HG02840 (cell line): ENCODE results near the gene LRRC23.
"Not testable (repeated sequence)": the region's sequence is repeated elsewhere in the genome, so short reads cannot be mapped to it uniquely, and the experiment has no call there.

Source experiments
- ATAC-seq: cut with Tn5 transposase; IDR thresholded peaks from one replicate; pipeline ENCODE4 v1.9.1; 2021; ENCODE audit warnings: mild to moderate bottlenecking, moderate library complexity, moderate number of reproducible peaks; ENCODE audit not compliant: unreplicated experiment, low FRiP score

The LRRC23 gene

DNA sequence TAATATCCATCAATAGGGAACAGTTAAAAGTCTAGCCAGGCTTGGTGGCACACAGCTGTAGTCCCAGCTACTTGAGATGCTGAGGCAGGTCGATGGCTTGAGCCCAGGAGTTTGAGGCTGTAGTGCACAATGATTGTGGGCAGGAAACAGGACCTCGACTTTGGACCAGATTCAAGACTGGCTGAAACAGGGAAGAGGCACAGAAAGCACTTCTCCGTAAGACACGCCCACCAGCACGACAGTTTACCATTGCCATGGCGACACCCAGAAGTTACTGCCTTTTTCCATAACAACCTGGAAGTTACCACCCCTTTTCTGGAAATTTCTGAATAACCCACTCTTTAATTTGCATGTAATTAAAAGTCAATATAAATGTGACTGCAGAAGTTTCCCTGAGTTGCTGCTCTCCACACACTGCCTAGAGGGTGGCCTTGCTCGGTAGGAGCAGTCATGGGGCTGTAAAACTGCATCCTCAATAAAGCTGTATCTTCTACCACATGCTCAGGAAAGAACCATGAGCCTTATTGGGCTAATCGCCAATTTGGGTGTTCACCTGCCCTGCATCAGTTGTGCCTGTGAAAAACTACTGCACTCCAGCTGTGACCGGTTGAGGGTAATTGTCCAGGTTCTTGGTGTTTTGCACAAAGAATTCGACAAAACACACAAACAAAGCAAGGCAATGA is 4.6 kb upstream of the LRRC23 start:
- no peak for ATAC-seq

DNA sequence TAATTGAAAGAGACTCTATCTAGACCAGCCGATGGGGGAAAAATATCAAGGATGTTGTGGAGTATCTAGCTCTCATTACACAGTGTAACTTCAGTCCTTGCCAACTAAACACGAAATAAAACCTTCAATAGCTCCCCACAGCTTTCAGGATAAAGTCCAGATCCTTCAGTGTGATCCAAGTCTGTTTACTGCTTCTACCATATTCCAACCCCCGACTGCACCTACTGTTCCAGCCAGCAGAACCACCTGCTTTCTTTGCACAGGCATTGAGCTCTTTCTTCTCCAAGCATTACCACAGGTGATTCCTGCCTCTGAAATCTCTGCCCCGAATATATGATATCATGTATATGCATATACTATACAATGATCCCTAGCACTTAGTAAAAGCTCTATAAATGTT is 2.2 kb upstream of the LRRC23 start:
- ATAC-seq: no peak

DNA sequence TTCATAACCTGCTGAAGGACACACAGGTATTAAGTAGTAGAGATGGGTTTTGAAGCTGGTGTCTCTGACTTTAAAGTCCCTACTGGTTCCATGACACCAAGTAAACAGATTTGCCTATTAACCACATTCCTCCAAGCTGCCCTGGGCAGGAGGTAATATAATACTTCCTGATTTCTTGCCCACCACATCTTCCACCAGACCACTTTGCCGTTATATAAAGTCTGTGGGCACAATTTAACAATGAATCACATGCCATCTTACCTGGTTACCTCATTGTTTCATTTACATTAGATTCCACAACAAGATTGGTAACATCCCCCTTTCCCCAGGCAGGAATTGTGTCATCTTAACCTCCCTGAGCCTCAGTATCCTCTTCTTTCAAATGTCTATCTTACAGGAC is 900 bp upstream of the LRRC23 start:
- ATAC-seq: no peak

DNA sequence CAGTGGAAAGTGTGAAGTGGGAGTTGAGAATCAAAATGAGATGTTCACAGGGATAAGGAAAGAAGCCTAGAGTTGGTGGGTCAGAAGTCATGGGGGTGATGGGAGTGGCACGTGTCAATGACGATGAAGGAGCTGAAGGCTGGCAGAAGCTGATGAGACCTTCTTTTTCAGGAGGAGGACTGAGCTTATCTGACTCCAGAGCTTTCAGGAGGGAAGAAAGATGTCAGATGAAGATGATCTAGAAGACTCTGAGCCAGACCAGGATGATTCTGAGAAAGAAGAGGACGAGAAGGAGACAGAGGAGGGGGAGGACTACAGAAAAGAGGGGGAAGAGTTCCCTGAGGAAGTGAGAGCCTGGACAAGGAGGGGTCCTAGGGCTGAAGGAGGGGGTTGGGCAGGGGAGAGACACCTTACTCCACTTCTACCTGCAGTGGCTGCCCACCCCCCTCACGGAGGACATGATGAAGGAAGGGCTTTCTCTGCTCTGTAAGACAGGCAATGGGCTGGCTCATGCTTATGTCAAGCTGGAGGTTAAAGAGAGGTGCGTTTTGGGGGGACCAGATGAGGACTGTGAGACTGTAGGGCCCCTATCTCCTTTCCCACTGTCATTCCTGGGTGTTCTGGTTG is 905 bp downstream of the LRRC23 start:
- no peak for ATAC-seq

DNA sequence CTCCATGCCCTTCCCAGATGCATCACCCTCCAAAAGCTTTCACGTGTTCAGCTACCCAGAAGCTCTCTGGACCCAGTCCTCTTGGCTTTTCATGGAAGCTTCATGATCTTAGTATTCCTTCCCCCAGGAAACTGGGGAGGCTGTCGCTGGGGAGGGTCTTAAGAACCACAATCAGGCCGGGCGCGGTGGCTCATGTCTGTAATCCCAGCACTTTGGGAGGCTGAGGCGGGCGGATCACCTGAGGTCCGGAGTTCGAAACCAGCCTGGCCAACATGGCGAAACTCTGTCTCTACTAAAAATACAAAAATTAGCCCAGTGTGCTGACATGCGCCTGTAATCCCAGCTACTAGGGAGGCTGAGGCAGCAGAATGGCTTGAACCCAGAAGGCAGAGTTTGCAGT is 3.5 kb downstream of the LRRC23 start:
- not testable (repeated sequence) for ATAC-seq

DNA sequence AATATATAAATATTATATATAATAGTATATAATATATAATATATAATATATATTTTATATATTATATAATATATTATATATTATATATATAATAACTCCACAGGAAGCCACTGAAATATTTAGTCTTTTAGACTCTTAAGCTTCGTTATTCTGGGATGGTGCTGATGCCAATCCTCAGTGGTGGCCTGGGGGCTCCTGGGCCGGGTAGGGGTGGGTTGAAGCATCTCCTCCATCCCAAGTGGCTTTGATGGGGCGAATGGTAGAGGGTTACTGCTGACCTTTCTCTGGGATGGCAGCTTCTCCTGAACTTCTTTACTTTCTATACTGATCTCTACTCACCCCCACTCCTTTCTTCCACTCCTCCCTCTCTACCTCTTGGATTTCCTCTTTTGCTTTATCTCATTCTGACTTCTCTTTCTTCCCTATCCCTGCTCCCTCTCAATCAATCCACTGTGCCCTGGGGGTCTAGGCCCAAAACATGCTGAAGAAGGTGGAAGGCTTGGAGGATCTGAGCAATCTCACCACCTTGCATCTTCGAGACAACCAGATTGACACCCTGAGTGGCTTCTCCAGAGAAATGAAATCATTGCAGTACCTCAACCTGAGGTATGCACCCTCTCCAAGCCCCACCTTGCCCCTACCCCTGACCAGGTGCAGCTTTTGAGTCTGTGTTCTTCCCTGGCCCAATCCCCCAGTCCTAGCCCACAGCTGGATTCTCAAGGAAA is 5.0 kb downstream of the LRRC23 start:
- no peak for ATAC-seq

DNA sequence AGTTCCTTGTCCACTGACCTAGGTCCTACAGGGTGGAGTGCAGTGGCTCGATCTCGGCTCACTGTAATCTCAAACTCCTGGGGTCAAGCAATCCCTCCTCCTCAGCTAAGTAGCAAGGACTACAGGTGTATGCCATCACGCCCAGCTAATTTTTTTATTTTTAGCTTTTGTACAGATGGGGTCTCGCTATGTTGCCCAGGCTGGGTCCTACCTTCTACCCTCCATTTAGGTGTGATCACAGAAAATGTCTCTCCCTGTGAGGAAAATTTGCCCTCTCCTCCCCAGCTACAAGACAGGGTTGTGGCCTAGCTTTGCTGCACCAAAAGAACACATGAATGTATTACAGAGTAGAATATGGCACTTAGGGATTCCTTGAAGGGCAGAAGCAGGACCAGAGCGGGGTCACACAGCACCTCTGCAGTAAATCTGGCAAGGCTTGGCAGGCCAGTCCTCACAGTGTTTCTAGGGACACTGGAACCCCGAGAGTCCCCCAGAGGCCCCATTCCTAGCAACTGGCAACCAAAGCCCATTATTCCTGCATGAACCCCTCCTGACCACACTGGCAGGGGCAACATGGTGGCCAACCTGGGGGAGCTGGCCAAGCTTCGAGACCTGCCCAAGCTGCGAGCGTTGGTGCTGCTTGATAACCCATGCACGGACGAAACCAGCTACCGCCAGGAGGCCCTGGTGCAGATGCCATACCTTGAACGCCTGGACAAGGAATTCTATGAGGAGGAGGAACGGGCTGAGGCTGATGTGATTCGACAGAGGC is 7.7 kb downstream of the LRRC23 start:
- no peak for ATAC-seq

DNA sequence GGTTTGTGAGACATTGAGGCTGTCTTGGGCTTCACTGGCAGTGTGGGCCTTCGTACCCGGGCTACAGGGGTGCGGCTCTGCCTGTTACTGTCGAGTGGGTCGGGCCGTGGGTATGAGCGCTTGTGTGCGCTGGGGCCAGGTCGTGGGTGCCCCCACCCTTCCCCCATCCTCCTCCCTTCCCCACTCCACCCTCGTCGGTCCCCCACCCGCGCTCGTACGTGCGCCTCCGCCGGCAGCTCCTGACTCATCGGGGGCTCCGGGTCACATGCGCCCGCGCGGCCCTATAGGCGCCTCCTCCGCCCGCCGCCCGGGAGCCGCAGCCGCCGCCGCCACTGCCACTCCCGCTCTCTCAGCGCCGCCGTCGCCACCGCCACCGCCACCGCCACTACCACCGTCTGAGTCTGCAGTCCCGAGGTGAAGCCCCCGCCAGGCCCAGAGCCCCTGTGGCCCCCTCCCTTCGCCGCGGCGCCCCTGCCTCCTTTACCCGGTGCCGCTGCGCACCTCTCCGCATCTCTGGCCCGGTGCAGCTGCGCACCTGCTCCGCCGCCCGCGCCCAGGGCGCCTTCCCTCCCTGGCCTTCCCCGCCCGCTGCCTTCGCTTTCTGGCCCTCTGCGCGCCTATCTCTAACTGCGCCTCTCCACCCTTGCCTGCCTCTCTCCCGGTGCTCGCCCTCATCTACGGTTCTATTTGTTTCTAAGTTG is 9.8 kb downstream of the LRRC23 start, which contains the start of gene ENO2:
ENO2 (plus strand) TSS at position 335 of the 701 bp plus-strand sequence. CDS start 1,253 bp downstream, outside the sequence.
- ATAC-seq: peak; percentile 53

DNA sequence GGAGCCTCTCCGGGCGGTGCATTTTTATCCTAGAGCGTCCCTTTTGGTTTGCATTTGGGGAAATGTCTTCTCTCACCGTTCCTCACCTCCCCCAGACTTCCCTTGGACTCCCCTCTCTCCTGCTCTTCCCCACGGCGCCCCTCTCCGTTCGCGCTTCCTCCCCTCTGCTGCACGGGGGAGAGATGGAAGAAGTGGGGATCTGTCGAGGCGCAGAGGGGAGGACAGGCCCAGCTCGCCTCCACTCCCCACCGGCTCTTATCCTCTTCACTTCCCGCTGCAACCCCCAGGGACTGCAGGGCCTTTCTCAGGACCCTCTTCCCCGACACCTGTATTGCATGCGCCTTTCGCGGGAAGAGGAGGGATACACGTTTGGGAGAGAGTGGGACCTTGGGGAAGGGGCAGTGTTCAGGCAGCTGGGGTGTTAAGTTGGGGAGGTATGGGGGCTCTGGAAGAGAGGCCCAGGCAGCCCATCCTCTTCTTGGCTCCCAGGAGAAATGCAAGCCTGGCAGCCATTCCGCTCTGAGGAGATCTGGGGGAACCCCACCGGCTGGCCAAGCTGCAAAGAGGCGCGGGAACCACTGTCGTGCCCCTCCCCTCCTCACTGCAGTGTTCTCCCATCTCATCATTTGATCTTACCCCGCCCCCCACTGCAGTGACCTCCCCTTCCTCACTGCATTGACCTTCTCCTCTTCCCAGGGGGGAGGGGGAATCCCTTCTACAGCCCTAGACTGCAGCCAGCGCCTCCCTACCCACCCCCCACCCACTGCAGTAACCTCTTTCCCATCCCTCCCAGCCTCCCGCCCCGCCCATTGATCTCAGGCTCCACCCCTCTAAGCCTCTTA is 10.5 kb downstream of the LRRC23 start:
- no peak for ATAC-seq

DNA sequence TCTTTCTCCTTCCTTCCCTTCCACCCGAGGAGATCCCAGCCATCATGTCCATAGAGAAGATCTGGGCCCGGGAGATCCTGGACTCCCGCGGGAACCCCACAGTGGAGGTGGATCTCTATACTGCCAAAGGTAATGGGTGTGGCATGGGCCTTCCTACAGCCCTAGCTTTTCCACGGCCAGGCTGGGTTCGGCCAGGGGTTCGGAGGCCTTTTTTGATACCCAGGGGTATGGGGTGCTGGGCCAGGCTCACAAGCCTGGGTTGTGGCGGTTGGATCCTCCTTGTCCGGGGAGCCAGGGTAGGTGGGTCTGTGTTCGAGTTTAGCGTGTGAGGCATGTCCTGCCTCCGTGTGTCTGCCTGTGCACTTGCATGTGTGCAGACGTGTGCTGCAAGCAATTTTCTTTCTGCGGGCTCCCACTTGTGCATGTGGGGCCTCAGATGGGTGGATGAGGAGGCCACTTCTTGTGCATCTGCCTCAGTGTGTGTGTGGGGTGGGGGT is 11.2 kb downstream of the LRRC23 start:
- ATAC-seq: no peak

DNA sequence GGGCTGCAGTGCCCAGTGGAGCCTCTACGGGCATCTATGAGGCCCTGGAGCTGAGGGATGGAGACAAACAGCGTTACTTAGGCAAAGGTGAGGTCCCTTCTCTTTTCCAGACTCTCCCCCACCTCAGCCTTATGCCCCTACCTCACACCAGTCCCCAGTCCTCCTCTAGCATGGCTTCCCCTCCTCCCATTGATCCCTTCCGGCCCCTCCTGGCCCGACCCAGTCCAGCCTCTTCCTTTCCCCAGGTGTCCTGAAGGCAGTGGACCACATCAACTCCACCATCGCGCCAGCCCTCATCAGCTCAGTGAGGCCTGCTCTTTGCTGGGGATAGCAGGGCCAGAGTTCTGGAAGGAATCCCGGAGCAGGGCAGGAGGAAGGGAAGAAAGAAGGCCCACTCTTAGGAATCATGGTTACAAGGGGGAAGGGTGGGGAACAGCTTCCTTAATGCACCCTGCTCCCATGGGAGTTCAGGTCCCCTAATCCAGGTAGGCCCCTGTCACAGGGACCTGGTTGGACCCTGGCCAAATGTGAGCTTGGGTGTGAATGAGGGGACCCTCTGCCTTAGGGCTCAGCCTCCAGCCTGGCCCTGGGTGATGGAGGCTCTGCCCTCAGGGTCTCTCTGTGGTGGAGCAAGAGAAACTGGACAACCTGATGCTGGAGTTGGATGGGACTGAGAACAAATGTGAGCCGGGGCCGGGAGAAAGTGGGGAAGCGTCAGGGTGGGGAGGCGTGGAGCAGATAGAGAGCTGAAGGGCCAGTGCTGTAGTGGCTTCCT is 12.0 kb downstream of the LRRC23 start:
- ATAC-seq: no peak

DNA sequence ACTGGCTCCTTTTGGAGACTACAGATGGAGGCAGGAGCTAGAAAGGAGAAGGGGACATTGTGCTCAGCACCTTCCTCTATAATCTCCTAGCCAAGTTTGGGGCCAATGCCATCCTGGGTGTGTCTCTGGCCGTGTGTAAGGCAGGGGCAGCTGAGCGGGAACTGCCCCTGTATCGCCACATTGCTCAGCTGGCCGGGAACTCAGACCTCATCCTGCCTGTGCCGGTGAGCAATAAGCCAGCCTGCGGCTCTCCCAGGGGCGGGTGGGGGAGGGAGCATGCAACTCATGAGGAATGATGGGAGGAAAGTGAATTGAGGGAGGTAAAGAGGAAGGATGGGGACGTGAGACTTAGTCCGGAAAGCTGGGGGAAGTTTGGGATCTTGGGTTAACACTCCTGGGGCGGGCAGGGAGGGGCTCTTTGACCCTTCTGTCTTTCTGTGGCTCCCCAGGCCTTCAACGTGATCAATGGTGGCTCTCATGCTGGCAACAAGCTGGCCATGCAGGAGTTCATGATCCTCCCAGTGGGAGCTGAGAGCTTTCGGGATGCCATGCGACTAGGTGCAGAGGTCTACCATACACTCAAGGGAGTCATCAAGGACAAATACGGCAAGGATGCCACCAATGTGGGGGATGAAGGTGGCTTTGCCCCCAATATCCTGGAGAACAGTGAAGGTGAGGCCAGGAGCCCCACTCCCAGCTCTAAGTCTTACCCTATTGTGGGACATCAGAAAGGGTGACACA is 13.0 kb downstream of the LRRC23 start:
- ATAC-seq: no peak

DNA sequence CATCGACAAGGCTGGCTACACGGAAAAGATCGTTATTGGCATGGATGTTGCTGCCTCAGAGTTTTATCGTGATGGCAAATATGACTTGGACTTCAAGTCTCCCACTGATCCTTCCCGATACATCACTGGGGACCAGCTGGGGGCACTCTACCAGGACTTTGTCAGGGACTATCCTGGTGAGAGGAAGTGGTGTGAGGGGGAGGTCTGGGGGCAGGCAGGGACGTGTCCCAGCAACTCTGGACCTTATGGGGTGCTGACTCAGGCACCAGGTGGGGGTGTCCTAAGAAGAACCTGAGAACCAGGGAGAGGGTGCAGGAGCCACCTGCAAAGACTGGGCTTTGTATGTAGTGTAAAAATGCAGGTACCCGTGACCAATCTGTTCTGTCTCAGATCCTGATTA is 15.0 kb downstream of the LRRC23 start:
- ATAC-seq: no peak

DNA sequence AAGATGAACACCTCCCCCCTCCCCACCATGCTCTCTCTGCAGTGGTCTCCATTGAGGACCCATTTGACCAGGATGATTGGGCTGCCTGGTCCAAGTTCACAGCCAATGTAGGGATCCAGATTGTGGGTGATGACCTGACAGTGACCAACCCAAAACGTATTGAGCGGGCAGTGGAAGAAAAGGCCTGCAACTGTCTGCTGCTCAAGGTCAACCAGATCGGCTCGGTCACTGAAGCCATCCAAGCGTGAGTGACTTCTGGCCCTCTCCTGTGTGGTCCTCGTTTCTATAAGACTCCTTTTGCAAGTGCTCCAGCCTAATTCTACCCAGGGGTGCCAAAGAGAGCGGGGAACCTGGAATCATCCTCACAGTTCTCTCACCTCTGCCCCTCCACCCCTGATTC is 16.9 kb downstream of the LRRC23 start:
- ATAC-seq: no peak

DNA sequence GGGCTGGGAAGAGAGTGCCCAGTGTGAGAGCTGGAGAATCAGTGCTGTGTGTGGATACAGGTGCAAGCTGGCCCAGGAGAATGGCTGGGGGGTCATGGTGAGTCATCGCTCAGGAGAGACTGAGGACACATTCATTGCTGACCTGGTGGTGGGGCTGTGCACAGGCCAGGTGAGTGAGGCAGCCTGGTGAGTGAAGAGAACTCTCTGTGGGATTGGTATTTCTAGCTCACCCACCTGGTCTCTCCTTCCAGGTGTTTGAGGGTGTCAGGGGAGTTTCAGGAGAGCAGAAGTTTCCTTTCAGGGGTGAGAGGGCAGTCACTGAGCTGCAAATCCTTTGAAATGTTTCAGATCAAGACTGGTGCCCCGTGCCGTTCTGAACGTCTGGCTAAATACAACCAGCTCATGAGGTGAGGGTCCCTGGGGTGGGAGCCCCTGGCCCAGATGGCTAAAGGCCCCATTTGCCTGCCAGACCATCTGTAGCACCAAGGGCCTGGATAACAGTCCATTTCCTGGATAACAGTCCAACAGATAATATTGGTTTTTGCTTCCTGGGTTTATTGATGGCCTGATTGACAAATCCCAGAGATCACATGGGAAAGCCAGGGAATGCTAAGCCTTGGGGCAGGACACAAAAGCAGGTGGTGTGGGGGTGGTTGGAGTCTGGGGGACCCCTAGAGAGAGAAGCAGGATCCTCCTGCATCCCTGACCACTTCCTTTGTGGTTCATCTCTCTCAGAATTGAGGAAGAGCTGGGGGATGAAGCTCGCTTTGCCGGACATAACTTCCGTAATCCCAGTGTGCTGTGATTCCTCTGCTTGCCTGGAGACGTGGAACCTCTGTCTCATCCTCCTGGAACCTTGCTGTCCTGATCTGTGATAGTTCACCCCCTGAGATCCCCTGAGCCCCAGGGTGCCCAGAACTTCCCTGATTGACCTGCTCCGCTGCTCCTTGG is 17.6 kb downstream of the LRRC23 start:
- no peak for ATAC-seq

DNA sequence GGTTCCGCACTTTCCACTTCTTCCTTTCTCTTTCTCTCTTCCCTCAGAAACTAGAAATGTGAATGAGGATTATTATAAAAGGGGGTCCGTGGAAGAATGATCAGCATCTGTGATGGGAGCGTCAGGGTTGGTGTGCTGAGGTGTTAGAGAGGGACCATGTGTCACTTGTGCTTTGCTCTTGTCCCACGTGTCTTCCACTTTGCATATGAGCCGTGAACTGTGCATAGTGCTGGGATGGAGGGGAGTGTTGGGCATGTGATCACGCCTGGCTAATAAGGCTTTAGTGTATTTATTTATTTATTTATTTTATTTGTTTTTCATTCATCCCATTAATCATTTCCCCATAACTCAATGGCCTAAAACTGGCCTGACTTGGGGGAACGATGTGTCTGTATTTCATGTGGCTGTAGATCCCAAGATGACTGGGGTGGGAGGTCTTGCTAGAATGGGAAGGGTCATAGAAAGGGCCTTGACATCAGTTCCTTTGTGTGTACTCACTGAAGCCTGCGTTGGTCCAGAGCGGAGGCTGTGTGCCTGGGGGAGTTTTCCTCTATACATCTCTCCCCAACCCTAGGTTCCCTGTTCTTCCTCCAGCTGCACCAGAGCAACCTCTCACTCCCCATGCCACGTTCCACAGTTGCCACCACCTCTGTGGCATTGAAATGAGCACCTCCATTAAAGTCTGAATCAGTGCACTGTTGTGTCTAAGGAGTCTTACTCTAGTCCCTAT is 18.5 kb downstream of the LRRC23 start:
- no peak for ATAC-seq
